SK-N-SH (cell line): ENCODE measurements around the gene PTPRD.

Experiments
- CHD2 ChIP-seq: fragments of 150-350 bp; IDR thresholded peaks from 2 replicates; pipeline ENCODE4 v1.6.1; 2018; ENCODE audit warnings: low read length; ENCODE audit not compliant: partially characterized antibody
- ELF1 ChIP-seq: IDR thresholded peaks from 2 replicates; pipeline ENCODE4 v1.4.0; 2012
- FOXJ3 ChIP-seq: sonication (generic); formaldehyde crosslinking; IDR thresholded peaks from 2 replicates; pipeline ENCODE4 v1.5.1; 2020; ENCODE audit warnings: mild to moderate bottlenecking, missing genetic modification reagents
- NRF1 ChIP-seq: IDR thresholded peaks from 2 replicates; pipeline ENCODE4 v1.6.1; 2012; ENCODE audit warnings: low read depth, mild to moderate bottlenecking, low read length
- POLR2AphosphoS5 ChIP-seq: IDR thresholded peaks from 2 replicates; pipeline ENCODE4 v1.6.1; 2012; ENCODE audit warnings: low read depth, low read length
- RAD21 ChIP-seq: IDR thresholded peaks from 2 replicates; pipeline ENCODE4 v1.6.1; 2012; ENCODE audit warnings: mild to moderate bottlenecking, low read length
- SIN3A ChIP-seq: IDR thresholded peaks from 2 replicates; pipeline ENCODE4 v1.6.1; 2012; ENCODE audit warnings: low read depth, mild to moderate bottlenecking, low read length, moderate library complexity, borderline replicate concordance
- TAF1 ChIP-seq: IDR thresholded peaks from 2 replicates; pipeline ENCODE4 v1.6.1; 2012; ENCODE audit warnings: low read depth, mild to moderate bottlenecking, low read length, moderate library complexity, borderline replicate concordance
- TCF12 ChIP-seq: IDR thresholded peaks from 2 replicates; pipeline ENCODE4 v1.4.0; 2012
- YY1 ChIP-seq: IDR thresholded peaks from 2 replicates; pipeline ENCODE4 v1.4.0; 2012; ENCODE audit warnings: low read depth, mild to moderate bottlenecking
- TF ChIP-seq, protein P1 (sequence below): fragments of 200-600 bp; sonication (generic); IDR thresholded peaks from 2 replicates; pipeline ENCODE4 v1.6.1; 2017; ENCODE audit warnings: antibody characterized with exemption, mild to moderate bottlenecking, moderate library complexity
- TF ChIP-seq, protein P2 (sequence below): IDR thresholded peaks from 2 replicates; pipeline ENCODE4 v1.4.0; 2012; ENCODE audit warnings: low read depth

- TF ChIP-seq, protein P1, sequence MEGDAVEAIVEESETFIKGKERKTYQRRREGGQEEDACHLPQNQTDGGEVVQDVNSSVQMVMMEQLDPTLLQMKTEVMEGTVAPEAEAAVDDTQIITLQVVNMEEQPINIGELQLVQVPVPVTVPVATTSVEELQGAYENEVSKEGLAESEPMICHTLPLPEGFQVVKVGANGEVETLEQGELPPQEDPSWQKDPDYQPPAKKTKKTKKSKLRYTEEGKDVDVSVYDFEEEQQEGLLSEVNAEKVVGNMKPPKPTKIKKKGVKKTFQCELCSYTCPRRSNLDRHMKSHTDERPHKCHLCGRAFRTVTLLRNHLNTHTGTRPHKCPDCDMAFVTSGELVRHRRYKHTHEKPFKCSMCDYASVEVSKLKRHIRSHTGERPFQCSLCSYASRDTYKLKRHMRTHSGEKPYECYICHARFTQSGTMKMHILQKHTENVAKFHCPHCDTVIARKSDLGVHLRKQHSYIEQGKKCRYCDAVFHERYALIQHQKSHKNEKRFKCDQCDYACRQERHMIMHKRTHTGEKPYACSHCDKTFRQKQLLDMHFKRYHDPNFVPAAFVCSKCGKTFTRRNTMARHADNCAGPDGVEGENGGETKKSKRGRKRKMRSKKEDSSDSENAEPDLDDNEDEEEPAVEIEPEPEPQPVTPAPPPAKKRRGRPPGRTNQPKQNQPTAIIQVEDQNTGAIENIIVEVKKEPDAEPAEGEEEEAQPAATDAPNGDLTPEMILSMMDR, result no peak
- no peak for TF ChIP-seq NRF1
- no peak for TF ChIP-seq FOXJ3 (CRISPR knock-in tag)
- no peak for TF ChIP-seq POLR2AphosphoS5
- no peak for TF ChIP-seq RAD21
- TF ChIP-seq CHD2, result no peak
- TF ChIP-seq TAF1, result no peak
- TF ChIP-seq, protein P2, sequence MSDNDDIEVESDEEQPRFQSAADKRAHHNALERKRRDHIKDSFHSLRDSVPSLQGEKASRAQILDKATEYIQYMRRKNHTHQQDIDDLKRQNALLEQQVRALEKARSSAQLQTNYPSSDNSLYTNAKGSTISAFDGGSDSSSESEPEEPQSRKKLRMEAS, result no peak
- no peak for TF ChIP-seq YY1
- TF ChIP-seq SIN3A, result no peak
- no peak for TF ChIP-seq TCF12
- no peak for TF ChIP-seq ELF1
Observed at GRCh38 chr9:10079284-10079964, 533.4 kb downstream of the PTPRD start.
